Measurements from ENCODE around the gene CLTC. TPM values are rescaled to one million over a fixed set of nuclear protein-coding genes. Genes with fewer than 3 reads are reported as not detected.

CLTC gene
- polyA plus RNA-seq, 1 of the 3 experiments (the other 2 are of a cell fraction) = 160 TPM

DNA sequence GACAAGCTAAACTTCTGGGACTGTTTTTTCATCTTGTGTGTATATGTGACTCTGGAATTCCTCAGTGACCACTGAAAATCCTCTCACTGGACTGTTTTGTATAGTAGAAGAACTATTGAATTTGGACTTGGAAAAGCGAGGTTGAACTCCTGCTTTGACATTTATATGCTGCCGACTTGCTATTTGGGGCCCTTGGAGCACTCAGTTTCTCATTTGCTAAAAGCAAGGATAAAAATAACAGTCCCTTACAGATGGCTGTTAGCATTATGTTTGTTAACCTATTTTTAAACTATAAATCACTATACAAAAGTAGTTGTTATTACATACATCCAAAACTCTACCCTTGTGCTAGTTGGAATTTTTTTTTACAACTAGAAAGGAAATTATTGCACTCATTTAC lies 96.7 kb downstream of the CLTC start:
- Histone ChIP-seq H4K20me1 (ENCODE audit: insufficient read depth) (peaks cover 21% of the 10 kb centered on the region), H3K27ac (ENCODE audit: low read depth in 2 of 2, low read length in 1 of 2) (no peak overlapping the region), H3K9me2 (no peaks in the 10 kb centered on the region), H2AFZ (ENCODE audit: low read depth) (no peak overlapping the region), H3K9me3 (no peaks in the 10 kb centered on the region), H3K27me3 (ENCODE audit: insufficient read depth) (no peaks in the 10 kb centered on the region), H3K36me3 (replicated peaks in 1 of 2; ENCODE audit: control insufficient read depth in 1 of 2, insufficient read depth in 2 of 2, low read length in 1 of 2) (no peaks in the 10 kb centered on the region), H3K4me3 (ENCODE audit: low read depth in 2 of 2, low read length in 1 of 2) (no peak overlapping the region), H3K9ac (no peak overlapping the region), H3K4me2 (no peak overlapping the region), H3K4me1 (ENCODE audit: control insufficient read depth in 1 of 2, insufficient read depth in 2 of 2, low read depth in 1 of 2, low read length in 1 of 2) (peaks cover 0 to 11% of the 10 kb centered on the region in 2 experiments; a peak in 2 of 4 replicates), H3F3A (replicated peaks; ENCODE audit: insufficient read depth) (peaks cover 7% of the 10 kb centered on the region), H3K79me2 (ENCODE audit: insufficient read depth) (peaks cover 100% of the 10 kb centered on the region)
- WGBS (ENCODE audit: low lambda C conversion rate) = 100% methylated on average over 2 of the region's 2 CpGs
- no peak for DNase-seq
- POLR2A ChIA-PET = no interaction called here
- CTCF ChIA-PET = no interaction called here
- TF ChIP-seq FOXJ3 (CRISPR knock-in tag; IDR thresholded peaks at IDR 0.05) (no peak), ELF1 (IDR thresholded peaks at IDR 0.05) (no peak), MEF2A (IDR thresholded peaks at IDR 0.05; ENCODE audit: borderline replicate concordance, low read depth) (no peak), CHD2 (IDR thresholded peaks at IDR 0.05; ENCODE audit: low read length, partially characterized antibody) (no peak), RAD21 (IDR thresholded peaks at IDR 0.05; ENCODE audit: low read length) (no peak), YY1 (IDR thresholded peaks at IDR 0.05; ENCODE audit: low read depth) (no peak), RCOR1 (IDR thresholded peaks at IDR 0.05; ENCODE audit: low read length) (no peak), PBX3 (IDR thresholded peaks at IDR 0.05) (no peak), POLR2AphosphoS5 (IDR thresholded peaks at IDR 0.05; ENCODE audit: low read depth, low read length) (no peak)
- TF ChIP-seq, protein P1, sequence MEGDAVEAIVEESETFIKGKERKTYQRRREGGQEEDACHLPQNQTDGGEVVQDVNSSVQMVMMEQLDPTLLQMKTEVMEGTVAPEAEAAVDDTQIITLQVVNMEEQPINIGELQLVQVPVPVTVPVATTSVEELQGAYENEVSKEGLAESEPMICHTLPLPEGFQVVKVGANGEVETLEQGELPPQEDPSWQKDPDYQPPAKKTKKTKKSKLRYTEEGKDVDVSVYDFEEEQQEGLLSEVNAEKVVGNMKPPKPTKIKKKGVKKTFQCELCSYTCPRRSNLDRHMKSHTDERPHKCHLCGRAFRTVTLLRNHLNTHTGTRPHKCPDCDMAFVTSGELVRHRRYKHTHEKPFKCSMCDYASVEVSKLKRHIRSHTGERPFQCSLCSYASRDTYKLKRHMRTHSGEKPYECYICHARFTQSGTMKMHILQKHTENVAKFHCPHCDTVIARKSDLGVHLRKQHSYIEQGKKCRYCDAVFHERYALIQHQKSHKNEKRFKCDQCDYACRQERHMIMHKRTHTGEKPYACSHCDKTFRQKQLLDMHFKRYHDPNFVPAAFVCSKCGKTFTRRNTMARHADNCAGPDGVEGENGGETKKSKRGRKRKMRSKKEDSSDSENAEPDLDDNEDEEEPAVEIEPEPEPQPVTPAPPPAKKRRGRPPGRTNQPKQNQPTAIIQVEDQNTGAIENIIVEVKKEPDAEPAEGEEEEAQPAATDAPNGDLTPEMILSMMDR (IDR thresholded peaks at IDR 0.05) = no peak

GRCh38 chr17:59719526-59719925 lies 99.8 kb downstream of the CLTC start:
- Histone ChIP-seq H3K27ac (ENCODE audit: low read depth in 2 of 2, low read length in 1 of 2) (peak overlapping the region in 1 of 2 experiments; percentile 12; a peak in 1 of 4 replicates), H4K20me1 (ENCODE audit: insufficient read depth) (peaks cover 25% of the 10 kb centered on the region), H3K4me1 (ENCODE audit: control insufficient read depth in 1 of 2, insufficient read depth in 2 of 2, low read depth in 1 of 2, low read length in 1 of 2) (peaks cover 0 to 11% of the 10 kb centered on the region in 2 experiments; a peak in 1 of 4 replicates), H3K4me2 (peak overlapping the region; percentile 9; the same call in 1 of the 2 replicates), H3K9me2 (no peaks in the 10 kb centered on the region), H3K9ac (no peak overlapping the region), H3F3A (replicated peaks; ENCODE audit: insufficient read depth) (peaks cover 7% of the 10 kb centered on the region), H3K79me2 (ENCODE audit: insufficient read depth) (peaks cover 100% of the 10 kb centered on the region), H3K36me3 (replicated peaks in 1 of 2; ENCODE audit: control insufficient read depth in 1 of 2, insufficient read depth in 2 of 2, low read length in 1 of 2) (no peaks in the 10 kb centered on the region), H3K9me3 (no peaks in the 10 kb centered on the region), H3K27me3 (ENCODE audit: insufficient read depth) (no peaks in the 10 kb centered on the region), H3K4me3 (ENCODE audit: low read depth in 2 of 2, low read length in 1 of 2) (no peak overlapping the region), H2AFZ (ENCODE audit: low read depth) (no peak overlapping the region)
- CTCF ChIA-PET = interaction anchor here (0.9 to 1.5 kb wide), 2 partner anchors 140 to 241 kb away, joined by 3 to 4 read pairs; no protein-coding TSS in a partner anchor
- POLR2A ChIA-PET = no interaction called here
- TF ChIP-seq MAX (IDR thresholded peaks at IDR 0.05; ENCODE audit: low read depth) (no peak), MEF2A (IDR thresholded peaks at IDR 0.05; ENCODE audit: borderline replicate concordance, low read depth) (no peak), NFIC (IDR thresholded peaks at IDR 0.05; ENCODE audit: borderline replicate concordance) (no peak), GABPA (IDR thresholded peaks at IDR 0.05; ENCODE audit: low read depth) (no peak), GATA2 (CRISPR knock-in tag; IDR thresholded peaks at IDR 0.05) (no peak)
- TF ChIP-seq, protein P2, sequence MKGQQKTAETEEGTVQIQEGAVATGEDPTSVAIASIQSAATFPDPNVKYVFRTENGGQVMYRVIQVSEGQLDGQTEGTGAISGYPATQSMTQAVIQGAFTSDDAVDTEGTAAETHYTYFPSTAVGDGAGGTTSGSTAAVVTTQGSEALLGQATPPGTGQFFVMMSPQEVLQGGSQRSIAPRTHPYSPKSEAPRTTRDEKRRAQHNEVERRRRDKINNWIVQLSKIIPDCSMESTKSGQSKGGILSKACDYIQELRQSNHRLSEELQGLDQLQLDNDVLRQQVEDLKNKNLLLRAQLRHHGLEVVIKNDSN (IDR thresholded peaks at IDR 0.05; ENCODE audit: borderline replicate concordance, low read depth) = no peak
- TF ChIP-seq, protein P1 (IDR thresholded peaks at IDR 0.05) = no peak
- DNase-seq = no peak

All from SK-N-SH (cell line).